KG1 (cell line): ENCODE measurements around the gene TEX54.

ENCODE experiments used
- DNase-seq: peaks from one replicate; lab custom pipeline; 2025; lab: John Stamatoyannopoulos, UW

Gene TEX54

DNA sequence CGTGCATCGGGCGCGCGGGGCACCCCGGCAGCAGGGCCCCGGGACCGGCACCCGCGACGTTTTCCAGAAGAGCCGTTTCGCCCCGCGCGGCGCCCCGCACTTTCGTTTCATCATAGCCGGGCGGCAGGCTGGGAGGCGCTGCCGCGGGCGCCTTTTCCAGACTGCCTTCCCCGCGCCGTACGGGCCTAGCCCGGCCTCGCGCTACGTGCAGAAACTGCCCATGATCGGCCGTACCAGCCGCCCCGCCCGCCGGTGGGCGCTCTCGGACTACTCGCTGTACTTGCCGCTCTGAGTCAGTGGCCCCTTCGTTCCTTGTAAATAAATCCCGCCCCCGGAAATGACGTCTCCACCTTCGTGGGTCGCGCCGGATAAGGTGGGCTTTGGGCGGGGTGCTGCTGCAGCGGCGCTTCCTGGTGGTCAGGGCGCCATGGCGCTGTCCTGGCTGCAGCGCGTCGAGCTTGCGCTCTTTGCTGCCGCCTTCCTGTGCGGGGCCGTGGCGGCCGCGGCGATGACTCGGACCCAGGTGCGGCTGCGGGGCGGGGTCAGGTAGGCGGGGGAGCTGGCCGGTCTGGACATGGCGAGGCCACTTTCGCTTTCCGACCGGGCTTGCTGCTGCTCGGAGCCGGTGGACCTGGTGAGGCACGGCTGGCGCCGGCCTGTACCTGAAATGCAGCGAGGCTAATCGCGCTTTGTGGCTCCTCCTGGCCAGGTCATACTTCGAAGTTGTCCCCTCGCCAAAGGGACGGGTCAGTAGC is 45.5 kb downstream of the TEX54 start, which contains the start of gene TMEM179B:
Gene TMEM179B (plus strand): TSS at position 398 of the 755 bp plus-strand sequence. CDS start 30 bp downstream, at position 428.
- peak; percentile 98 for DNase-seq

DNA sequence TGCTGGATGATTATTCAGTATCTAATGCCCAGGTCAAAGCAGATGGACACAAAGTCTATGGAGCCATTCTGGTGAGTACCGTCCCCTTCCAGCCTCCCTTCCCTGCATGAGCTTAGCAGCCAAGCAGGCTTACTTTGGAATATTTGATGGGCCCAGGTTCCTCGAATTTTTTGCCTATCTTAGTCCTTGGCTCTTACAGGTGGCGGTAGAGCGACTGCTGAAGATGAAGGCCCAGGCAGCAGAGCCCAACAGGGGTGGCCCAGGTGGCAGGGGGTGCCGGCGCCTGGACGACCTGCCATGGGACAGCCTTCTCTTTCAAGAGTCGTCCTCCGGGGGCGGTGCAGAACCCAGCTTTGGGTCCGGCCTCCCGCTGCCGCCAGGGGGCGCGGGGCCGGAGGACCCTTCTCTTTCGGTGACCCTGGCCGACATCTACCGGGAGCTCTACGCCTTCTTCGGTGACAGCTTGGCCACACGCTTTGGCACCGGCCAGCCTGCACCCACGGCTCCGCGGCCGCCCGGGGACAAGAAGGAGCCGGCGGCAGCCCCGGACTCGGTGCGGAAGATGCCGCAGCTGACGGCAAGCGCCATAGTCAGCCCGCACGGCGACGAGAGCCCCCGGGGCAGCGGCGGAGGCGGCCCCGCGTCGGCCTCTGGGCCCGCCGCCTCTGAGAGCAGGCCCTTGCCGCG is 46.2 kb downstream of the TEX54 start:
- DNase-seq: peak; percentile 82

- no peak for DNase-seq
Observed at GRCh38 chr11:62782753-62783152, 49.9 kb downstream of the TEX54 start.
